ENCODE measurements around the gene PRKCH. TPM values are rescaled to one million over a fixed set of nuclear protein-coding genes. Genes with fewer than 3 reads are reported as not detected.

Gene PRKCH
- total RNA-seq, 2 donors from 2014 or later, result 18.2 to 82.4 TPM

GRCh38 chr14:61540931-61541330 lies 219.6 kb downstream of the PRKCH start:
- ATAC-seq (no peak), DNase-seq (no peak)
- Histone ChIP-seq H3K9me3 (no peaks in the 10 kb centered on the region), H3K4me1 (peaks cover 58% of the 10 kb centered on the region), H3K27ac (no peak overlapping the region), H3K27me3 (no peaks in the 10 kb centered on the region), H3K4me3 (no peak overlapping the region), H3K36me3 (replicated peaks in 1 of 2; ENCODE audit: insufficient read depth in 1 of 2, low read depth in 2 of 2) (no peaks in the 10 kb centered on the region)
- WGBS, 2 donors, result 70 to 90% methylated on average over 7 of the region's 7 CpGs
- intact Hi-C loops (cut with DNase I), result no loop called here
- TF ChIP-seq POLR2A (IDR thresholded peaks at IDR 0.05), result no peak
- TF ChIP-seq CTCF (IDR thresholded peaks at IDR 0.05), result no peak

DNA sequence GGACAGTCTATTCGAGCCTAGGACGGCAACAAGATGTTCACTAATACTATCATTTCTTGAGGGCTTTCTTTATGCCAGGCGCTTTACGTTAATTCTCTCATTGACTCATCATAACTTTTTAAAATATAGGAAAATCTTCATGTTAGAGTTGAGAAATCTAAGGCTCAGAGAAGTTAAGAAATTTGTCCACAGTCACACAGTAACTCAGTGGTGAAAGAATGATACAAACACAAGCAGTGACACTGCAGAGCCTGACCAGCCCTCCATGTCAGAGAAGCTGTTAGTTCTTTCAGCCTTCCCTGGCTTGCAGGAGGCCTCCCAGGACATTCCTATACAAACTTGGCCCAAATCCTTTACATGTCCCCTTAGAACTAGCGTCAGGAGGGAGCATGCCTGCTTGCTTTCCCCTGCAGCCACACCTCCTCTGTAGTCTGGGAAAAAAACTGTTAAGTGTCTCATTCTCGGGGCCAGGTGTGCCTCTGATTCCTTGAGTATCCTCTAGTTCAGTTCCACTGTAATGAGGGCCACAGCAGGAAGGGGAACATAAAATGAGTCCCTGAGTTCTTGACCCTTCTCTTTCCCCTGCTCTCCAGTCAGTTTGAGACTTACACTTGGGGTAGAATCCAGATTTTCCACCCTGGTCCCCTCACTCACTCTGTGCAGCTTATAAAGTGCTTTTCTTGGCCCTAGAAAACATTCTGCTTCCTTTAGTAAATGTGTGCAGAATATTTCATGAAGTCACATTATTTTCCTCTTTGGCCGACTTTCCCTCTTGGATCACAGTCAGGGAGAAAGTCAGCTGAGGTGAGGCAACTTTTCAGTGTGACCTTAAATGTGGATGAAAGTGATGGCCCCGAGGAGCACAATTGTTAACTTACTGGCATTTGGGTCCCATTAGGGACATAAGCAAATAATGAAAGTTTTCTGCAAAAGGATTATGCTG lies 221.7 kb downstream of the PRKCH start:
- no peaks in the 10 kb centered on the region for H3K9me3 ChIP-seq
- 50 to 52% methylated on average over 8 of the region's 8 CpGs for WGBS, 2 donors
- intact Hi-C loops (cut with DNase I), result no loop called here
- no peaks in the 10 kb centered on the region for H3K36me3 ChIP-seq (replicated peaks in 1 of 2; ENCODE audit: insufficient read depth in 1 of 2, low read depth in 2 of 2)
- no peak for TF ChIP-seq POLR2A (IDR thresholded peaks at IDR 0.05)
- TF ChIP-seq CTCF (IDR thresholded peaks at IDR 0.05), result no peak
- no peak overlapping the region for H3K4me3 ChIP-seq
- no peaks in the 10 kb centered on the region for H3K27me3 ChIP-seq
- ATAC-seq (peak; percentile 71), DNase-seq (peak in 2 of 4 donors; percentile 47 to 52)
- peak overlapping the region; percentile 6 to 81 (median 74) for H3K27ac ChIP-seq
- H3K4me1 ChIP-seq, result peaks cover 41% of the 10 kb centered on the region

DNA sequence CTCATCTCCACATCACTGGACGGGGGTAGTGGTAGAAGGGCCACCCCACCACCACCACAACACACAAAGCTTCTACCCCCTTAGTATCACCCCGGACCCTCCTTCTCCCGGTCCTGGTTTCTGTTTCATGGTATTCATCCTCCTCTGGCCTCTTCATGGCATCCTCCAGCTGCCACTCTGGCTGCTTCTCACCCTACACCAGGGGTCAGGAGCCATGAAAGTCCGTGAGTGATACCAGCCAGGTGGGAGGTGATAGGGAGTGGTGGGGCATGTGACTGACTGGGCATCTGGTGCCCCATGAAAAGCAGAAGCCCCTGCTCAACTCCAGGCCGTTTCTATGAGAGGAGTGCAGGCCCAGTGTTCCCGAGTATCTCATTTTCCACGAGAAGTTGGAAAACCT lies 222.6 kb downstream of the PRKCH start:
- H3K36me3 ChIP-seq (replicated peaks in 1 of 2; ENCODE audit: insufficient read depth in 1 of 2, low read depth in 2 of 2), result no peaks in the 10 kb centered on the region
- no peak for DNase-seq
- H3K9me3 ChIP-seq, result no peaks in the 10 kb centered on the region
- ATAC-seq, result no peak
- no peak overlapping the region for H3K4me3 ChIP-seq
- peaks cover 33% of the 10 kb centered on the region for H3K4me1 ChIP-seq
- peak overlapping the region in 3 of 4 donors; percentile 68 to 81 (median 79) for H3K27ac ChIP-seq
- intact Hi-C loops (cut with DNase I), result no loop called here
- no peaks in the 10 kb centered on the region for H3K27me3 ChIP-seq
- TF ChIP-seq CTCF (IDR thresholded peaks at IDR 0.05), result no peak
- TF ChIP-seq POLR2A (IDR thresholded peaks at IDR 0.05), result no peak
- 80 to 86% methylated on average over 7 of the region's 7 CpGs for WGBS, 2 donors

GRCh38 chr14:61544448-61545330 lies 223.3 kb downstream of the PRKCH start:
- DNase-seq, result no peak
- TF ChIP-seq CTCF (IDR thresholded peaks at IDR 0.05), result no peak
- no peak for TF ChIP-seq POLR2A (IDR thresholded peaks at IDR 0.05)

More at GRCh38 chr14:61544448-61545330, 223.3 kb downstream of the PRKCH start:
- ATAC-seq, result no peak
- peak overlapping the region in 2 of 4 donors; percentile 79 to 81 for H3K27ac ChIP-seq
- H3K36me3 ChIP-seq (replicated peaks in 1 of 2; ENCODE audit: insufficient read depth in 1 of 2, low read depth in 2 of 2), result no peaks in the 10 kb centered on the region
- H3K9me3 ChIP-seq, result no peaks in the 10 kb centered on the region
- intact Hi-C loops (cut with DNase I), result no loop called here
- H3K4me1 ChIP-seq, result peaks cover 27% of the 10 kb centered on the region
- no peaks in the 10 kb centered on the region for H3K27me3 ChIP-seq
- no peak overlapping the region for H3K4me3 ChIP-seq
- WGBS, 2 donors, result 88 to 89% methylated on average over 14 of the region's 14 CpGs

Measured in body of pancreas (tissue), 4 donors.